HUES64 (cell line): Measurements from ENCODE around the gene TMEM132C.

Source experiments
- H3K27ac ChIP-seq: 2 replicates; pipeline ENCODE4 v1.7.0; 2013; ENCODE audit warnings: low read depth, low read length, inconsistent platforms
- H3K27me3 ChIP-seq: 2 replicates; pipeline ENCODE4 v1.6.1; 2013; ENCODE audit warnings: mild to moderate bottlenecking, low read length; ENCODE audit not compliant: insufficient read depth
- H3K36me3 ChIP-seq: 2 replicates; pipeline ENCODE4 v1.6.1; 2013; ENCODE audit warnings: mild to moderate bottlenecking, low read length; ENCODE audit not compliant: insufficient read depth
- H3K4me1 ChIP-seq: 2 replicates; pipeline ENCODE4 v1.6.1; 2013; ENCODE audit warnings: mild to moderate bottlenecking, low read length, moderate library complexity; ENCODE audit not compliant: insufficient read depth
- H3K4me3 ChIP-seq: 2 replicates; pipeline ENCODE4 v1.5.1; 2013; ENCODE audit warnings: mild to moderate bottlenecking, low read length, moderate library complexity
- H3K9ac ChIP-seq: 2 replicates; pipeline ENCODE4 v1.6.1; 2013; ENCODE audit warnings: mild to moderate bottlenecking, low read depth, low read length
- H3K9me3 ChIP-seq: 2 replicates; pipeline ENCODE4 v1.6.1; 2013; ENCODE audit warnings: low read depth, low read length; ENCODE audit not compliant: insufficient read depth
- WGBS: fragments of 150-250, 120-280 bp; methylation state at CpG from one replicate; pipeline ENCODE4 v1.1.7; 2013; ENCODE audit warnings: missing lambda C conversion rate; 5-methylcytosine and 5-hydroxymethylcytosine counted together

TMEM132C gene

GRCh38 chr12:128707488-128707887, 440.5 kb downstream of the TMEM132C start:
- Histone ChIP-seq H3K9me3 (no peaks in the 10 kb centered on the region), H3K36me3 (no peaks in the 10 kb centered on the region), H3K4me1 (peaks cover 3% of the 10 kb centered on the region; the same call in 1 of the 2 replicates), H3K27ac (no peak overlapping the region), H3K4me3 (no peak overlapping the region), H3K27me3 (no peaks in the 10 kb centered on the region), H3K9ac (no peak overlapping the region)
- WGBS = 87% methylated on average over 7 of the region's 8 CpGs

- Histone ChIP-seq H3K27ac (no peak overlapping the region), H3K4me3 (no peak overlapping the region), H3K9me3 (no peaks in the 10 kb centered on the region), H3K4me1 (no peaks in the 10 kb centered on the region), H3K36me3 (no peaks in the 10 kb centered on the region), H3K9ac (no peak overlapping the region), H3K27me3 (no peaks in the 10 kb centered on the region)
- 91% methylated on average over 6 of the region's 6 CpGs for whole genome bisulfite sequencing
These were observed 441.8 kb downstream of the TMEM132C start for GRCh38 chr12:128708789-128709188.

DNA sequence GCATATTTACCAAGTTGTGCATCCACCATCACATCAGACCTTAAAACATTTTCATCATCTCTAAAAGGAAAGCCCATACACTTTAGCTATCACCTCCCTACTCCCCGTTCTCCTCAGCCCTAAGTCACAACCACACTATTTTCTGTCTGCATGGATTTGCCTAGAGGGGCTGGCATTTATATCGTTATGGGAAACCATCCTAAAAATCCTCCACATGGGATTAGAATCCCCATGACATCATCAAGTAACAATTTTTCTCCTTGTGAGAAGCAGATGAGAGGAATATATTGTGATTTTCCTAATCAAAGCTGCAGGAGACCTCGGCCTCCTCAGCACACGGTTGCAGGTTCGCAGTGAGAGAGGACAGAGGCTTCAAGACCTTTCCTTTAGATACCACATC, 442.7 kb downstream of the TMEM132C start:
- Histone ChIP-seq H3K9ac (no peak overlapping the region), H3K27me3 (no peaks in the 10 kb centered on the region), H3K4me3 (no peak overlapping the region), H3K4me1 (no peaks in the 10 kb centered on the region), H3K36me3 (no peaks in the 10 kb centered on the region), H3K27ac (no peak overlapping the region), H3K9me3 (no peaks in the 10 kb centered on the region)
- WGBS = 94% methylated on average over 5 of the region's 5 CpGs

GRCh38 chr12:128711486-128711885, 444.5 kb downstream of the TMEM132C start:
- no peaks in the 10 kb centered on the region for H3K9me3 ChIP-seq
- H3K36me3 ChIP-seq = no peaks in the 10 kb centered on the region
- WGBS = 97% methylated on average over 7 of the region's 9 CpGs

DNA sequence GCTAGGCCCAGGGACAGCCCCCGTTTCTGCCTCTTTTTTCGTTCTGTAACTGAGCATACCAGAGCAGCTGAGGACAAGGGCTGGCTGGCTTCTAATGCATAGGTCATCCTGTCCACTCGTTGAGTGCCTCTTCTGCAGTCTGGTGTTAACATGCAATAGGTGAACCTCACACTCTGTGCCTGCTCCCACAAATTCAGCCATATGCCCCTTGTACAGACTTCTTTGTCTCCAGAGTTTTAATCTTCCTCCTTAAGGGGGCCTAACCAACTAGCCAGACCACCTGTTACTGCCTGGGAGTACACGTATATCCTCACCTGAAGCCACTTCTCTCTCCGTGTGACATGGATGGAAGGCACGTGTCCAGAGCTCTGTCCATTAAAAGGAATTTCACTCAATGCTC, 445.7 kb downstream of the TMEM132C start:
- no peak overlapping the region for H3K27ac ChIP-seq
- H3K4me1 ChIP-seq = peaks cover 4% of the 10 kb centered on the region; the same call in 1 of the 2 replicates
- H3K9me3 ChIP-seq = no peaks in the 10 kb centered on the region
- H3K27me3 ChIP-seq = no peaks in the 10 kb centered on the region
- no peak overlapping the region for H3K4me3 ChIP-seq
- H3K36me3 ChIP-seq = no peaks in the 10 kb centered on the region
- no peak overlapping the region for H3K9ac ChIP-seq
- WGBS = 96% methylated on average over 6 of the region's 6 CpGs

More at GRCh38 chr12:128711486-128711885, 444.5 kb downstream of the TMEM132C start:
- Histone ChIP-seq H3K4me3 (no peak overlapping the region), H3K27ac (no peak overlapping the region), H3K9ac (no peak overlapping the region), H3K4me1 (peaks cover 4% of the 10 kb centered on the region; the same call in 1 of the 2 replicates), H3K27me3 (no peaks in the 10 kb centered on the region)

DNA sequence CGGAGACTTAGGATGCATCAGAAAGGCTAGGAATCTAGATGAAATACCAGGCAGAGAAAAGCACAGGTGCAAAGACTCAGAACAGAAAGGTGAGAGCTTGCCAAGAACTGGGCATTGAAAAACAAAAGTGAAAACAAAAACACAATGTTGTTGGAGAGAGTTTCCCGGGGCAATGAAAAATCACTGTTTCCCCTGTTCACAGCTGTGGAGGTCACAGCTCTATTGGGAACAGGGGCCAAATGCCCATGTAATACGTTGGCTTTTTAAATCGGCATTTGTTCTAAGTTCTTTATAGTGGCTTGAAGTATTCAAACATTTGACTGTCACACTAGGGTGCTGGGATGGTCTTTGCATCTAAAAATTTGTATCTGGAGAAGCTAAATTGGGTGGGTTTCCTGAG, 448.5 kb downstream of the TMEM132C start:
- H3K27ac ChIP-seq = no peak overlapping the region
- no peaks in the 10 kb centered on the region for H3K36me3 ChIP-seq
- no peaks in the 10 kb centered on the region for H3K27me3 ChIP-seq
- H3K4me1 ChIP-seq = peaks cover 4% of the 10 kb centered on the region; the same call in 1 of the 2 replicates
- H3K4me3 ChIP-seq = no peak overlapping the region
- no peak overlapping the region for H3K9ac ChIP-seq
- 77% methylated on average over 4 of the region's 4 CpGs for WGBS
- H3K9me3 ChIP-seq = no peaks in the 10 kb centered on the region

- Histone ChIP-seq H3K4me3 (no peak overlapping the region), H3K27ac (no peak overlapping the region), H3K9me3 (no peaks in the 10 kb centered on the region), H3K4me1 (peaks cover 21% of the 10 kb centered on the region), H3K9ac (no peak overlapping the region), H3K36me3 (no peaks in the 10 kb centered on the region), H3K27me3 (no peaks in the 10 kb centered on the region)
- 98% methylated on average over 9 of the region's 10 CpGs for WGBS
These were observed 457.6 kb downstream of the TMEM132C start for GRCh38 chr12:128724468-128725046.

DNA sequence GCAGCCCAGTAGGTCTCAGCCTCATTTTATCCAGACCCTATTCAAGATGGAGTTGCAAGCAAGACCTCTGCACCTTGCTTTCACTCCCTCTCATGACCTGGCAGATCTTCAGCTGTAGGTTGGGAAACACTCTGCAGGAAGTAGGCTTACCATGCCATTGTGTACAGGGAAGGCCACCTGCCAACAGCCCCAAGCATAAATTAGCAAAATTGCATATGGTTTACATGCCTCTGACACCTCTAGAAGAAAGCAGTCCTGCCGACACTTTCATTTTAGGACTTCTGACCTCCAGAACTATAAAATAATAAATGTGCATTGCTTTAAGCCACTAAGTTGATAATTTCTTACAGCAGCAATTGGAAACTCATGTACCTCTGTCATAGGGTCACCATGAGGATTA, 459.9 kb downstream of the TMEM132C start:
- Histone ChIP-seq H3K4me1 (peaks cover 25% of the 10 kb centered on the region), H3K36me3 (no peaks in the 10 kb centered on the region), H3K27me3 (no peaks in the 10 kb centered on the region), H3K9me3 (no peaks in the 10 kb centered on the region), H3K27ac (no peak overlapping the region), H3K4me3 (no peak overlapping the region), H3K9ac (no peak overlapping the region)
- WGBS = 83% methylated on average over 1 of the region's 1 CpG

DNA sequence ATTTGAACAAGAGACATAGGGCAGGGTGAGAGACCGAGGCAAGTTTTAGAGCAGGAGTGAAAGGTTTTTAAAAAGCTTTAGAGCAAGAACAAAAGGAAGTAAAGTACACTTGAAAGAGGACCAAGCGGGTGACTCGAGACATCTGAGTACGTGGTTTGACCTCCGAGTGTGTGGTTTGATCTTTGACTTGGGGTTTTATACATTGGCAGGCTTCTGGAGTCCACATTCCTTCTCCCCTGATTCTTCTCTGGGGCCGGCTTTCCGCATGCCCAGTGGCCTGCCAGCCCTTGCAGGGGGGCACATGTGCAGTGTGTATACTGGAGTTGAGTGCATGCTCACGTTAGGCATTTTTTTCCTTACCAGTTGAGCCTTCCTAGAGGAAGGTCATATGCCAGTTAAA, 460.5 kb downstream of the TMEM132C start:
- Histone ChIP-seq H3K36me3 (no peaks in the 10 kb centered on the region), H3K4me1 (peaks cover 25% of the 10 kb centered on the region), H3K9ac (no peak overlapping the region), H3K9me3 (no peaks in the 10 kb centered on the region), H3K27ac (no peak overlapping the region), H3K27me3 (no peaks in the 10 kb centered on the region), H3K4me3 (no peak overlapping the region)
- 91% methylated on average over 8 of the region's 8 CpGs for WGBS

DNA sequence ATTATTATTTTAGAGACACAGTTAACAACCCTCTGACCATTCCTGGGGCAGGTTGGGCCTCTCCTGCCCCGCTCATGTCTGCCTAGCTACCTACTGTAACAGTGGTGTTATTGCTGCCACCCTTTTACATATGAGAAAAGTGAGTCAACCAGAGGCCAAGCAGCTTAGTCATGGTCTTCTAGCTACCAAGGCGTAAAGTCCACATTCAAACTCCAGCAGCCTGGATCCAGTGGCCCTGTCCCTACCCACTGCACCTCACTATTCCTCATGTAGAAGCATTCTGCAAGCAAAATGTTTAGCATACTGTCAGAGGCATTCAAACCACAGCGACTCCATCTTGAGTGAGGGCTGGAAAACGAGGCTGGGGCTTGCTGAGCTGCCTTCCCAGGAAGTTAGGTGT, 461.0 kb downstream of the TMEM132C start:
- no peak overlapping the region for H3K27ac ChIP-seq
- no peaks in the 10 kb centered on the region for H3K27me3 ChIP-seq
- H3K9me3 ChIP-seq = no peaks in the 10 kb centered on the region
- no peak overlapping the region for H3K9ac ChIP-seq
- no peaks in the 10 kb centered on the region for H3K36me3 ChIP-seq
- WGBS = 89% methylated on average over 4 of the region's 4 CpGs
- no peak overlapping the region for H3K4me3 ChIP-seq
- H3K4me1 ChIP-seq = peaks cover 25% of the 10 kb centered on the region

GRCh38 chr12:128729628-128730121, 462.7 kb downstream of the TMEM132C start:
- WGBS = 85% methylated on average over 8 of the region's 8 CpGs
- Histone ChIP-seq H3K9ac (no peak overlapping the region), H3K36me3 (no peaks in the 10 kb centered on the region), H3K27me3 (no peaks in the 10 kb centered on the region), H3K27ac (no peak overlapping the region; the same call in 1 of the 2 replicates), H3K4me1 (peaks cover 25% of the 10 kb centered on the region), H3K9me3 (no peaks in the 10 kb centered on the region), H3K4me3 (no peak overlapping the region)

- no peaks in the 10 kb centered on the region for H3K27me3 ChIP-seq
- peaks cover 6% of the 10 kb centered on the region for H3K4me1 ChIP-seq
- no peak overlapping the region for H3K4me3 ChIP-seq
- peaks cover 9% of the 10 kb centered on the region; the same call in 1 of the 2 replicates for H3K9me3 ChIP-seq
- no peaks in the 10 kb centered on the region for H3K36me3 ChIP-seq
- no peak overlapping the region for H3K9ac ChIP-seq
- 81% methylated on average over 5 of the region's 5 CpGs for WGBS
- no peak overlapping the region for H3K27ac ChIP-seq
These were observed 467.4 kb downstream of the TMEM132C start for GRCh38 chr12:128734371-128734770.
